GM19324 (cell line): ENCODE data around the gene RAB34.

Experiments
- ATAC-seq: cut with Tn5 transposase; IDR thresholded peaks from one replicate; pipeline ENCODE4 v1.9.1; 2021; ENCODE audit warnings: mild to moderate bottlenecking, moderate library complexity; ENCODE audit not compliant: unreplicated experiment, low FRiP score

RAB34 gene

DNA sequence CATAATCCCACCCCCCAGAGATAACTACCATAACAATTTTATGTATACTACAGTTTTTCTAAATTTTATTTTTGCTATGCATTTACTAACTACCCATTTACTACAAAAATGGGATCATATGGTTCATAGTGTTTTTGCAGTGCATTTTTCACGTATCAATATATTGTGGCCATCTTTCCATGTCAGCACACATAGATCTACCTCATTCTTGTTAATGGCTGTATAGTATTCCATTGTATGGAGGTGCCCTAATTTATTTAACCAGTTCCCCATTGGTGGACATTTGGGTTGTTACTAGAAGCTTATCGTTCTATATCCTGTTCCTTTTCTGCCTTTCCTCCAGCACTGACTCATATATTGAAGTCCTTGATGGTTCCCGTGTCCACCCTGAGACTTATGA lies 28.7 kb downstream of the RAB34 start:
- ATAC-seq = no peak

- no peak for ATAC-seq
These were observed 29.2 kb downstream of the RAB34 start for GRCh38 chr17:28688481-28688880.

- ATAC-seq = no peak
These were observed 31.4 kb downstream of the RAB34 start for GRCh38 chr17:28686296-28686695.

DNA sequence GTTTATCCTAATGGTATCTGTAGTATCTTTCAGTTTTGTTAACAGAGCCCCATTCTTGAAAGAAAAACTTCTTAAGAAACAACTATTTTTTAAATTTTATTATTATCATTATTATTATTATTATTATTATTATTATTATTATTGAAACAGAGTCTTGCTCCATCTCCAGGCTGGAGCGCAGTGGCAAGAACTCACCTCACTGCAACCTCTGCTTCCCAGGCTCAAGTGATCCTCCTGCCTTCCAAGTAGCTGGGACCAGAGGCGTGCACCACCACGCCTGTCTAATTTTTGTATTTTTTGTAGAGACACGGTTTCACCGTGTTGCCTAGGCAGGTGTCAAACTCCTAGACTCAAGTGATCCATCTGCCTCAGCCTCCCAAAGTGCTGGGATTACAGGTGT lies 32.3 kb downstream of the RAB34 start:
- ATAC-seq = no peak

- no peak for ATAC-seq
These were observed 32.7 kb downstream of the RAB34 start for GRCh38 chr17:28684963-28685362.

DNA sequence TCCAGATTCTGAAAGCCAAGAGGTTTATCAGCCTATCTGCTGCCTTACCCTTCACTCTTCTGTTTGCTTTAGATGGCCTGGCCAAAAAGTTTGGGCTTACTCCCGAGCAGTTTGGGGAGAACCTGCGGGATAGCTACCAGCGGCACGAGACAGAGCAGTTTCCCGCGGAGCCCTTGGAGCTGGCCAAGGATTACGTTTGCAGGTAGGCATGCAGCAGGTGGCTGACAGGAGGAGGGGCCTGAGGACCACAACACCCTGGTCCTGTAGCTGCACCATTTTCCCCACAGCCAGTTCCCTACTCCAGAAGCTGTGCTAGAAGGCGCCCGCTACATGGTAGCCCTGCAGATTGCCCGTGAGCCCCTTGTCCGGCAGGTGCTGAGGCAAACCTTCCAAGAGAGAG lies 35.0 kb downstream of the RAB34 start:
- no peak for ATAC-seq

DNA sequence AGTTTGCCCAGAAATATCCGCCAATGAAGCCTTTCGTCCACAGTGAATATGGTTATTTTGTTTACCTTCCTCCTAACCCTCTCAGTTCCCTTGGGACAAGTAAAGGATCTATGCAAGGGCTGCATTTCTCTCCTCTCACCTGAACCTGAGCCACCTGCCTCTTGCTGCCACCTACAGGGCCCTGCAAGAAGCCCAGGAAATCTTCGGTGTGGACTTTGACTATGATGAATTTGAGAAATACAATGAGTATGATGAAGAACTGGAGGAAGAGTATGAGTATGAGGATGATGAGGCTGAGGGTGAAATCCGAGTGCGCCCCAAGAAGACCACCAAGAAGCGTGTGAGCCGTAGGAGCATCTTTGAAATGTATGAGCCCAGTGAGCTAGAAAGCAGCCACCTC lies 41.7 kb downstream of the RAB34 start:
- ATAC-seq = no peak

GRCh38 chr17:28675490-28675889 lies 42.2 kb downstream of the RAB34 start:
- ATAC-seq = no peak

- no peak for ATAC-seq
These were observed 47.8 kb downstream of the RAB34 start for GRCh38 chr17:28669918-28670317.

- ATAC-seq = no peak
These were observed 49.8 kb downstream of the RAB34 start for GRCh38 chr17:28667870-28668269.

DNA sequence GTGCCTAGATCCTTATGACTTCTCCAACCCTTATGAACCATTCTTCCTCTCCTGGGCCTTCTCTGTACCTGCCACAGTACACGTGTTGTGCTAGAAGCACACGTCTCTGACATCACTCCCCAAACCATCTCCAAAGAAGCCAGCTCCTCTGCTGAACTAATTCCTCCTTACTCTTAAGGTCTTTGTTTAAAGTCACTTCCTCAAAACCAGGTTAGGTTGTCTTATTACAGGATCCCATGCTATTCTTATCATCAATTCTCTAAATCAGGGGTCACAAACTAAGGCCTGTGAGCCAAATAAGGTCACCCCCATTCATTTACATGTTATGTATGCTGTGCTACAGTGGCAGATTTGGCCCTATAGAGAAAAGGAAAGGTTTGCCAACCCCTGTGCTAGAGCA lies 51.7 kb downstream of the RAB34 start:
- no peak for ATAC-seq
